Hematopoietic multipotent progenitor cell treated with erythropoietin and hydrocortisone succinate and interleukin-3 and kit ligand, for 15 days (in vitro differentiated cells): ENCODE results near the gene CDKAL1.
"Not testable (repeated sequence)": the region's sequence is repeated elsewhere in the genome, so short reads cannot be mapped to it uniquely, and the experiment has no call there.

Source experiments
- DNase-seq: peaks from one replicate; pipeline ENCODE4 v3.0.0-alpha.2; 2015; ENCODE audit warnings: low spot score

The CDKAL1 gene

GRCh38 chr6:21026576-21027273, 492.5 kb downstream of the CDKAL1 start:
- no peak for DNase-seq

DNA sequence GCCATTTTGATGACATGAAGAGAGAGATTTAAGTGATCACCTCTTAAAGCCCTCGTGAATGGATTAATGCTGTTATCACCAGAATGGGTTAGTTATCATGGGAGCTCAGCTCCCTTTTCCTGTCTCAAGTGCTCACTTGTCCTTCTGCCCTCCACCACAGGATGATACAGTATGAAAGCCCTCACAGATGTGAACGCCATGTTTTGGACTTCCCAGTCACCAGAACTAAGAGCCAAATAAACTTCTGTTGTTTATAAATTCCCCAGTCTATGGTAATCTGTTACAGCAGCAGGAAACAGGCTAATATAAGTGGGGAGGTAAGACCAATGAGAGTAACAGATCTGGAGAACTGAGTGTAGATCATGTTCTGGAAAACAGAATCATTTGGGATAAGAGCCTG, 493.2 kb downstream of the CDKAL1 start:
- DNase-seq, result no peak

DNA sequence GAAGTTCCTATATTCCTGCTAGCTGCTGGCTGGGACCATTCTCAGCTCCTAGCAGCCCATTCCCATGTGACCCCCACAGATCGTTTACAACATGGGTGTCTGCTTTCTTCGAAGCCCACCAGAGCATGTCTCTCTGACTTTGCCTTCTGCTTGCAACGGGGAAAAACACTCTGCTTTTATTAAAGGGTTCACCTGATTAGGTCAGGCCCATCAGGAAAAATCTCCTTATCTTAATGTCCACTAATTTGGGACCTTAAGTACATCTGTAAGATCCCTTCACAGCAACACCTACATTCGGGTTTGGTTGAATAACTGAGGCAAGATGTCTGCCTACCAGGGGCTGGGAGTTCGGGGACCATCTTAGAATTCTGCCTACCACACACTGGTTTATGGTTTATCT, 496.9 kb downstream of the CDKAL1 start:
- DNase-seq, result no peak

- no peak for DNase-seq
Measured at GRCh38 chr6:21033084-21033483, 498.8 kb downstream of the CDKAL1 start.

GRCh38 chr6:21033575-21034026, 499.3 kb downstream of the CDKAL1 start:
- no peak for DNase-seq

DNA sequence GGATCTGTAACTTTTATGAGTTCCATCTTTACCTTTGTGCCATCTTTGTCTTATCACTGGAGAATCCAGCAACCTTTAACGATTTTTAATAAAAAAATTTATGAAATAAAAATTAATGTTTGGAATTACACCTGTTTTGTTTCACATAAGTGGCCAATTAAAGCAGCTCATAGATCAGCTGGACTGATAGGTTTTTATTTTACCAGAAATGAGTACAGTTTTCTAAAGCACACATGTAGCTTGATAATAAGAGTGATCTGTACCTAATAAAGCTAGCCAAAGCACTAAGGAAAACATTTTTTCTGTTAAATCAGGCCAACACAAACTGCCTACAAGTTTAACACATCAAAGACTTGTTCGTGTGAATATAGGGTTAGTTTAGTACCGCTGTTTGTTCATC, 500.1 kb downstream of the CDKAL1 start:
- no peak for DNase-seq

- DNase-seq, result no peak
Measured at GRCh38 chr6:21037453-21037852, 503.2 kb downstream of the CDKAL1 start.

- no peak for DNase-seq
Measured at GRCh38 chr6:21039926-21040325, 505.7 kb downstream of the CDKAL1 start.

GRCh38 chr6:21045135-21045700, 511.0 kb downstream of the CDKAL1 start:
- DNase-seq, result no peak

DNA sequence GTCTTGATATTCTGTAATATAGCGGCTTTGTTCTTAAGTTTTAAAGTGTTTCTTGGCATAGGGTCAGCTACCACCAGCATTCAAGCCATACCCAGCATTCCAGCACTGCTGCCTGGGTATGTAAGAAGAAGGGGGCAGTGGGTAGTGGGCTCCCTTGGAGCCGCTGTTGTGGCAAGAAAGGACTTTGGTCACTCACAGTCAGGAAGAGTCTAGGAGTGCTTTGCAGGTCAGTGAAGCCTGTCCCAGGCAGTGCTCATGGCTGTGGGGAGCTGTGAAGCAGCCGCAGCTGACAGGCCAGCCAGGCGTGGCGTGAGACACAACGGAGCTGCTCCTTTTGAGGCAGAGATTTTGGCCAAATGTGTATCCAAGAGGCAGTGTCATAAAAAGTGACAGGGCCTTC, 512.0 kb downstream of the CDKAL1 start:
- no peak for DNase-seq

GRCh38 chr6:21048047-21048446, 513.8 kb downstream of the CDKAL1 start:
- no peak for DNase-seq

DNA sequence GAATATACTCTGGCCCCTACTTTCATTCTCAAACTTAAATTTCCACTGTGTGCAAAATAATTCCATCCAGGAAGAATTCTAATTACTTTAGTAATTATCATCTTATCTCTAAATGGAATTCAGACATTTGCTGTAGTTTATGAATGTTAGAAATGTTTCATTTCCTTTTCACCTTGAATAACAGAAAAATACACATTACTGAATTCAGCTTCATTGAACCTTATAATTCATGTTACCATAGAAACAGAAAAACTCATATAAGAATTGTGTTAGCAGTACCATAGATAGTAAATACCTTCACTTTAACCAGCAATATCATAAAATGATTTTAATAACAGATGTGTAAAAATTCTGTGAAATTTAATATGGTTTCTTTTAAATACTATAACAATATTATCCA, 514.9 kb downstream of the CDKAL1 start:
- no peak for DNase-seq

DNA sequence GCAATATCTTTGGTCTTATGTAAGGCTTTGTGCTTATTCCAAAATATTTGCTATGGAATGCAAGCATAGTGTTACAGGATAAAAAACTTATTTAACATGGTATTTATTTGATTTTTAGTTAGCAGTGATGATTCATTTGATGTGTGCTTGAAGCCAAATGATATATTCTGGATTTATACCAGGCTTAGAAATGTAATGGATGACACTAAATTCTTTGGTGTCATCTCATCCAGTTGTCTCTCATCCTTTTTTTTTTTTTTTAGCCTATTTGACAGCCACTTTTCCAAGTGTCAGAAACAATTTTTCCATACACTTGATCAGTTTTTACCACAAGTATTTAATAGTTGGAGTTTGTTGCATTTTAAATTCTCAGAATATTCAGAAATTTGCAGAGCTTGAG, 515.3 kb downstream of the CDKAL1 start:
- no peak for DNase-seq

DNA sequence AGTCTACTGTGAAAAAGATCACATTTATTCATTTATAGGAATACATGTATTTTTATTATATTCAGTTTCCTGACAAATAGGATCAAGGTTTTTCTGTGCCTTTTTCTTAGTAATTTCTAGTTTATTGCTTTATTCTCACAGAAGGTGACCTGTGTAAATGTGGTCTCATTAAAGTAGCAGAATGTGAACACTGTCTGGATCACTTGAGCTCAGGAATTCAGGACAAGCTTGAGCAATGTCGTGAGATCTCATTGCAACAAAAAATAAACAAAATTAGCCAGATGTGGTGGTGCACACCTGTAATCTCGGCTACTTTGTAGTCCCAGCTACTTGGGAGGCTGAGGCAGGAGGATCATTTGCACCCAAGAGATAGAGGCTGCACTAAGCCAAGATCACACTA, 516.7 kb downstream of the CDKAL1 start:
- DNase-seq, result no peak

DNA sequence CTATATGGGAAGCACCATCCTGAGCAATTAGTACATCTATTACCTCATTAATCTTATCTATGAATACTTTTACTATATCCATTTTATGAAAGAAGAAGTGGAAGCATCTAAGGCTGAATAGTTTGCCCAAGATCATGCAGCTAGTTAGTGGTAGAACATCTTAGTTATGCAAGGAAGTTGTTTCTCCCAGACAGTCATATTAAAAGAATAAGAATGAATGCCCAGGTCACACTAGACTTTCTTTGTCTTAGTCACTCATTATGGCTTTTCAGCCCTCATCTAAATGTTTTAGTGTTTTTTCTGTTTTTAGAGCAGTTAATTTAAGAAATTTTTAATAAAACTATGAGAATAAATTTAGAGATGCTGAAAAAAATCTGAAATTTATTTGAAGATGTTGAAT, 517.5 kb downstream of the CDKAL1 start:
- DNase-seq, result no peak

DNA sequence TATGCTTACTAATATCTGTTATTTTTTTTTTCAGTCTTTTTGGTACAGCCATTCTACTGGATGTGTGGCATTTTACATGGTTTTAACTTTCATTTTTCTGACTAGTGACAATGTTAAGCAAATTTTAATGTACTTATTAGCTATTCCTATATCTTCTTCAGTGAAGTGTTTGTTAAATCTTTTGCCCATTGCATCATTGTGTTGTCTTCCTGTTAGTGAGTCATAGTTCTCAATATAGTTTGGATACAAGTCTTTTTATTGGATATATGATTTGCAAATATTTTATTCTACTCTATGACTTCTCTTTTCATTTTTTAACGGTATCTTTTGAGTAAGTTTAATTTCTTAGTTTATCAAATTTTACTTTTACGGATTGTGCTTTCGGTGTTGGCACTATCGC, 519.4 kb downstream of the CDKAL1 start:
- DNase-seq, result no peak

DNA sequence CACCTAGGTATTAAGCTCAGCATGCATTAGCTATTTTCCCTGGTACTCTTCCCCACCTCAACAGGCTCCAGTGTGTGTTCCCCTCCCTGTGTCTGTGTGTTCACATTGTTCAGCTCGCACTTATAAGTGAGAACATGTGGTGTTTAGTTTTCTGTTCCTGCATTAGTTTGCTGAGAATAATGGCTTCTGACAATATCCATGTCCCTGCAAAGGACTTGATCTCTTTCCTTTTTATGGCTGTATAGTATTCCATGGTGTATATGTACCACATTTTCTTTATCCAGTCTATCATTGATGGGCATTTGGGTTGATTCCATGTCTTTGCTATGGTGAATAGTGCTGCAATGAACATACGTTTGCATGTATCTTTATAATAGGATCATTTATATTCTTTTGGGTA, 521.2 kb downstream of the CDKAL1 start:
- not testable (repeated sequence) for DNase-seq

GRCh38 chr6:21061892-21062291, 527.6 kb downstream of the CDKAL1 start:
- DNase-seq, result no peak

GRCh38 chr6:21064756-21065340, 530.6 kb downstream of the CDKAL1 start:
- DNase-seq, result no peak

DNA sequence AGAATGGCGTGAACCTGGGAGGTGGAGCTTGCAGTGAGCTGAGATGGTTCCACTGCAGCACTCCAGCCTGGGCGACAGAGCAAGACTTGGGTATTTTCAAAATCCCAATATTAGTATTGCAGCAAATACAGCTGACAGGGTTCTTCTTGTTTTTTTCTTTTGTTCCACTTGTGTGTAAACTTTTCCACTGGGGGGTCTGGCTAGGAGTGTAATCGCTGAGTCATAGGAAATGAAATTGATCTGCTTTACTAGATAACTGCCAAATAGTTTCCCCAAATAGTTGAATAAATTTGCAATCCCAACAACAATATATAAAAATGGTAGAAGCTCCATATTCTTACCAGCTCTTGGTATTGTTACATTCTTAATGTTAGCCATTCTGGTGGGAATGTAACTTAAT, 533.3 kb downstream of the CDKAL1 start:
- DNase-seq, result no peak

DNA sequence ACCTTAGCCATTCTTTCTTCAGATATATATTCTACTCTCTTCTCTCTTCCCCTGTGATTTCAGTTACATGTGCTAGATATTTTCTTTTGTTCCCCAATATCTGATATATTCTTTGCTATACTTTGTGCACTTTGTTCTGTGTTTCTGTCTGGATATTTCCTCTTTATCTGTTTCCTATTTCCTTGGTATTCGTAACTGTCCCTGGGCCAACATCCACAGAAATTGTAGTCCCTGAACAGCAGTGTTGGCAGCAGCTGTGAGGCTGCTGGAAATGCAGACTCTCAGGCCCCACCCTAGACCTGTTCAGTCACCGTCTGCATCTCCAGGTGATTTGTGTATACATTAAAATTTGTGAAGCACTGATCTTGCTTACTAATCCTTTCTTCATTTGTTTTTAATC, 536.4 kb downstream of the CDKAL1 start:
- DNase-seq, result no peak

DNA sequence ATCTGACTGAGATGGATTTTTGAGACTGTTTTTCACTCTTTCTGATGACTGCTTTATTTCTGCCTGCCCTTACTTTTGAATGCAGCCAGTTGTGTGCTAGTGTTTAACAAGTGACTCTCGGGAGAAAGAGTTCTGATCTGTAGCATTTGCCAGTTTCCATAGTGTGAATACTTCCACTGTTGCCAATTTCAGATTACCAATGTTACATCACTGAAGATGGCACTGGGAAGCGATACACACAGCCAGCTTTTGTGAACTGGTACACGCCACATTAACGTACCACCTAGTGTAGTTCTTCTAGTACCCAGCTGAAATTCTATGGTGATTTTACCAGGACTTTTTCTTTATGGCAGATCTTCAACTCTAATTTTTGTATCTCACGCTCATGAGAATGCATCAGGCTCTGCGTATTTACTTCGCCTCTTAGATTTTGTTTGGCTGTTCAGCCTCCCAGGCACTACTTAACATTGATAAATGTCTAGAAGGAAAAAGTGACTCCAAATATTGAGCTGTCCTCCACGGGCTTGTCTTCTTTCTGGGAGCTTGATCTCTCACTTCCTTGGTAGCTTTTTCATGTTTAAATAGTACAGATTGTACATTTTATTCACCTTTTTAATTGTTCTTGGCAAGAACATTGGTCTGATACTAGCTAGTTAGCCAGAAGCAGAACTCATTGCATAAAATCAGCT, 537.7 kb downstream of the CDKAL1 start:
- no peak for DNase-seq

GRCh38 chr6:21073318-21073839, 539.1 kb downstream of the CDKAL1 start:
- DNase-seq, result no peak
